Activated naive CD8-positive, alpha-beta T cell treated with anti-CD3 and anti-CD28 coated beads, Interleukin-2, amount 50 U/mL, for 16 hours (primary cell): ENCODE results near the gene PPWD1.
"Not testable (repeated sequence)": the region's sequence is repeated elsewhere in the genome, so short reads cannot be mapped to it uniquely, and the experiment has no call there.

Source experiments
- DNase-seq: peaks from one replicate; pipeline ENCODE4 v3.0.0-alpha.2; 2020; ENCODE audit warnings: low read depth, low spot score

Gene PPWD1

GRCh38 chr5:65562731-65563701 is at the start of gene PPWD1, which contains the start of gene CENPK:
PPWD1 (plus strand) TSS chr5:65563296; CDS start chr5:65563311, 15 bp downstream.
CENPK (minus strand) TSS chr5:65563168; CDS start chr5:65554907, 8,261 bp downstream.
- peak; percentile 88 for DNase-seq

GRCh38 chr5:65525726-65526125 is 37.4 kb upstream of the PPWD1 start:
- no peak for DNase-seq

- no peak for DNase-seq
Observed at GRCh38 chr5:65530904-65531303, 32.2 kb upstream of the PPWD1 start.

- DNase-seq, result no peak
Observed at GRCh38 chr5:65535529-65535987, 27.5 kb upstream of the PPWD1 start.

- no peak for DNase-seq
Observed at GRCh38 chr5:65539827-65540226, 23.3 kb upstream of the PPWD1 start.

GRCh38 chr5:65544473-65544872 is 18.6 kb upstream of the PPWD1 start:
- DNase-seq, result no peak

GRCh38 chr5:65546141-65546540 is 17.0 kb upstream of the PPWD1 start:
- DNase-seq, result no peak

- no peak for DNase-seq
Observed at GRCh38 chr5:65548281-65548680, 14.8 kb upstream of the PPWD1 start.

- no peak for DNase-seq
Observed at GRCh38 chr5:65553941-65554340, 9.2 kb upstream of the PPWD1 start.

- DNase-seq, result no peak
Observed at GRCh38 chr5:65555287-65555686, 7.8 kb upstream of the PPWD1 start.

- DNase-seq, result no peak
Observed at GRCh38 chr5:65556181-65556580, 6.9 kb upstream of the PPWD1 start.

- no peak for DNase-seq
Observed at GRCh38 chr5:65556718-65557117, 6.4 kb upstream of the PPWD1 start.

GRCh38 chr5:65563777-65564176 is 681 bp downstream of the PPWD1 start:
- no peak for DNase-seq

GRCh38 chr5:65566505-65566904 is 3.4 kb downstream of the PPWD1 start:
- no peak for DNase-seq

GRCh38 chr5:65570598-65571226 is 7.6 kb downstream of the PPWD1 start:
- DNase-seq, result no peak

- DNase-seq, result no peak
Observed at GRCh38 chr5:65577141-65577540, 14.0 kb downstream of the PPWD1 start.

GRCh38 chr5:65588694-65589093 is 25.6 kb downstream of the PPWD1 start:
- no peak for DNase-seq

GRCh38 chr5:65601761-65602160 is 38.7 kb downstream of the PPWD1 start:
- DNase-seq, result not testable (repeated sequence)

- no peak for DNase-seq
Observed at GRCh38 chr5:65611524-65611923, 48.4 kb downstream of the PPWD1 start.

- no peak for DNase-seq
Observed at GRCh38 chr5:65612298-65612907, 49.3 kb downstream of the PPWD1 start.

- no peak for DNase-seq
Observed at GRCh38 chr5:65620021-65620420, 56.9 kb downstream of the PPWD1 start.

GRCh38 chr5:65621961-65622360 is 58.9 kb downstream of the PPWD1 start:
- DNase-seq, result not testable (repeated sequence)
